ENCODE results near the gene CRYBG1.

- TF ChIP-seq CTCF (conservative IDR thresholded peaks at IDR 0.05; ENCODE audit: low read length) = no peak
- no peak for TF ChIP-seq EZH2phosphoT487 (IDR thresholded peaks at IDR 0.05; ENCODE audit: borderline replicate concordance)
Measured at GRCh38 chr6:106536851-106537250, 176.3 kb downstream of the CRYBG1 start.

Data from Loucy (cell line).